Epithelial cell of prostate (primary cell): ENCODE results near the gene SLC51A.
A peak's percentile ranks its signal among the peaks of the same experiment; 100 is the strongest.
"Not testable (repeated sequence)": the region's sequence is repeated elsewhere in the genome, so short reads cannot be mapped to it uniquely, and the experiment has no call there.

Source experiments
- DNase-seq: peaks from one replicate; pipeline ENCODE4 v3.0.0-alpha.2; 2011; ENCODE audit warnings: low read depth, low spot score
- H3K27ac ChIP-seq: fragments of 450-650 bp; 2 replicates; pipeline ENCODE4 v1.5.1; 2017; ENCODE audit warnings: mild to moderate bottlenecking

The SLC51A gene

GRCh38 chr3:196235452-196236122 is 19.3 kb downstream of the SLC51A start:
- no peak for DNase-seq
- H3K27ac ChIP-seq = no peak overlapping the region

- no peak for DNase-seq
- no peak overlapping the region for H3K27ac ChIP-seq
Measured at GRCh38 chr3:196236223-196236622, 19.9 kb downstream of the SLC51A start.

- H3K27ac ChIP-seq = no peak overlapping the region
- DNase-seq = no peak
Measured at GRCh38 chr3:196237203-196237602, 20.9 kb downstream of the SLC51A start.

- H3K27ac ChIP-seq = no peak overlapping the region
- no peak for DNase-seq
Measured at GRCh38 chr3:196238612-196239560, 22.6 kb downstream of the SLC51A start.

GRCh38 chr3:196240424-196240823 is 24.1 kb downstream of the SLC51A start:
- no peak for DNase-seq
- no peak overlapping the region for H3K27ac ChIP-seq

GRCh38 chr3:196241704-196242103 is 25.4 kb downstream of the SLC51A start:
- H3K27ac ChIP-seq = no peak overlapping the region
- DNase-seq = no peak

- DNase-seq, H3K27ac ChIP-seq: not testable (repeated sequence)
Measured at GRCh38 chr3:196244166-196244565, 27.8 kb downstream of the SLC51A start.

GRCh38 chr3:196246612-196247308 is 30.4 kb downstream of the SLC51A start:
- H3K27ac ChIP-seq = peak overlapping the region; percentile 43
- no peak for DNase-seq

- DNase-seq = no peak
- H3K27ac ChIP-seq = no peak overlapping the region
Measured at GRCh38 chr3:196251918-196252317, 35.6 kb downstream of the SLC51A start.

- no peak for DNase-seq
- no peak overlapping the region for H3K27ac ChIP-seq
Measured at GRCh38 chr3:196254376-196255283, 38.3 kb downstream of the SLC51A start.

GRCh38 chr3:196255776-196256175 is 39.4 kb downstream of the SLC51A start:
- no peak for DNase-seq
- no peak overlapping the region for H3K27ac ChIP-seq

- no peak for DNase-seq
- no peak overlapping the region for H3K27ac ChIP-seq
Measured at GRCh38 chr3:196260784-196261183, 44.5 kb downstream of the SLC51A start.

GRCh38 chr3:196263819-196264218 is 47.5 kb downstream of the SLC51A start:
- H3K27ac ChIP-seq = no peak overlapping the region
- no peak for DNase-seq

GRCh38 chr3:196268284-196269163 is 52.2 kb downstream of the SLC51A start:
- peak; percentile 66 for DNase-seq
- peak overlapping the region; percentile 49 for H3K27ac ChIP-seq

GRCh38 chr3:196270499-196270898 is 54.2 kb downstream of the SLC51A start:
- DNase-seq = no peak
- H3K27ac ChIP-seq = no peak overlapping the region

GRCh38 chr3:196272826-196273225 is 56.5 kb downstream of the SLC51A start:
- H3K27ac ChIP-seq = no peak overlapping the region
- no peak for DNase-seq

- DNase-seq = no peak
- no peak overlapping the region for H3K27ac ChIP-seq
Measured at GRCh38 chr3:196273655-196274054, 57.3 kb downstream of the SLC51A start.

- DNase-seq = no peak
- peak overlapping the region; percentile 20 for H3K27ac ChIP-seq
Measured at GRCh38 chr3:196274585-196274984, 58.3 kb downstream of the SLC51A start.

- no peak for DNase-seq
- H3K27ac ChIP-seq = peak overlapping the region; percentile 20
Measured at GRCh38 chr3:196275126-196275525, 58.8 kb downstream of the SLC51A start.
